GM21526 (cell line): Measurements from ENCODE around the gene SMCP.

ENCODE experiments used
- ATAC-seq: cut with Tn5 transposase; IDR thresholded peaks from one replicate; pipeline ENCODE4 v1.9.1; 2021; ENCODE audit warnings: moderate library complexity; ENCODE audit not compliant: unreplicated experiment, low FRiP score

The SMCP gene

DNA sequence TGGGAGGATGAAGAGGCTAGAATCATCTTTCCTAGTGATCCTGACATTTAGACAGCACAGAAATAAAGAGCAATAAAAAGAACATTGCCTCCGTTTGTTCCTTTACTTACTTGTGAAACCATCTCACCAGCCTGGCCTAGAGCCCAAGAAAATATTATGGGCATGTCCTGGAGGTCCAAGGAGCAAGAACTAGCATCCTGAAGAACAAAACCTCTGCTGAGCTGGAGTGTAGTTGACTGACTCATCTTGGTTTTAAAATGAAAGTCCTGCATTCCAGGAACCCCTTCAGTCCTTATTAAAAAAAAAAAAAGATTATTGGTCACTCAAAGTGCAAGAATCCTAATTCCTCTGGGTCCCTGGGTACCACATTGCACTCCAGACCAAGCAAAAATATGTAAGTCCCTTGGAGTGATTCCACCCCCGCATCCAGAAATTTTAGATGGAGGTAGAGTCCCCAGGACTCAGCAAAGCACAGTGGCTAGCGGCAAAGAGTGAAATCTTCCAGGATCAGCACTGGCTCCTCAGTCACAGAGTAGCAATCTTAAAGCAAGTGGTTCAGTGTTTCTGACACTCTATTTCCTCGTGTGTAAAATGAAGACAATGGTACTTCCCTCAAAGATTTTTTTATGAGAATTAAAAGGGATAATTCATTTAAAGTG is 7.0 kb downstream of the SMCP start:
- no peak for ATAC-seq

DNA sequence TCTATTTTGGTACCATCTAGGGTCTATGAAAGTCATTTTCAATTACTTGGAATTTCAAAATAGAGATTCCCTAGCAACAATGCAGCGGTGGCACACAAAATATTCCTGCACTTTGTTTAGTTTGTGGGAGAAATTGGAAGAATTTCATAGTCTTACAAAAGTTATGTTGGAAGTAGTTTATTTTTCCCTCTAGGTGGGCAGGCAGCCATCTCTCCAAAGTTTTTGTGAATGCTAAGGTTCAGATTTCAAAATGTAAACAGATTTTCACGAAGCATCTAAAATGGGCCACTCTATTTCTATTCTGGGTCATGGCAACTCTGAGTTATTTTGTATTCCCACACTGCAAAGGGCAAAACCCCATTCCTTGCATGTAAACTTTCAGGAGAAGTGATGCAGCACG is 8.0 kb downstream of the SMCP start:
- no peak for ATAC-seq

DNA sequence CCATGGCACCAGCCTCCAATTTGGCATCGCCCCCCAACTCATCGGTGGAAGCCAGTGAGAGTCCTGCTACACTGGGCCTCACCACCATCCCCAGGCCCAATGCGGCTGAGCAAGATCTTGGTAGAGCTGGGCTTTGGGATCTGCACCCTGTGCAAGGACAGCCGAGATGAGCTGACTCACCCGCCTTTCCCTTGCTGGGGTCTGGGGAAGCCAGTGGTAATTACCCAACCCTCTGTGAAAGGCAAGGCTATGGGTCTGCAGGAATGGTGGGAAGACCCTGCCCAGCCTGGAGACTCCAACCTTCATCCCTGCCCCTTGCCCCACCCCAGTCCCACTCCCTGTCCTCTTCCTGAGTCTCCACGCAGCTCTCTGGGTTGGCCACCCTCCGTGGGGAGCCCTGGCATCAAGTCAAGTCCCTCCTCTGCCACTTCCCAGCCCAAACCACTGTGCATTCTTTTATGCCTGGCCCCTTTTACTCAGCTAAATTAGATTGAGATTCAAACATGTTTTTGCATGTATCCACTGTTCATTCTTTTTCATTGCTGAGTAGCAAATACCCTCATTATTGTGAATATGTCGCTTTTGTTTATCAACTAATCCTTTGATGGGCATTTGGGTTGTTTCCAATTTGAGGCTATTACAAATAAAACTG is 8.8 kb downstream of the SMCP start:
- no peak for ATAC-seq

- no peak for ATAC-seq
Observed at GRCh38 chr1:152888126-152888525, 10.0 kb downstream of the SMCP start.

- no peak for ATAC-seq
Observed at GRCh38 chr1:152899027-152899426, 20.9 kb downstream of the SMCP start.

- ATAC-seq, result no peak
Observed at GRCh38 chr1:152899883-152900282, 21.8 kb downstream of the SMCP start.

GRCh38 chr1:152901631-152902030 is 23.5 kb downstream of the SMCP start:
- ATAC-seq, result no peak

DNA sequence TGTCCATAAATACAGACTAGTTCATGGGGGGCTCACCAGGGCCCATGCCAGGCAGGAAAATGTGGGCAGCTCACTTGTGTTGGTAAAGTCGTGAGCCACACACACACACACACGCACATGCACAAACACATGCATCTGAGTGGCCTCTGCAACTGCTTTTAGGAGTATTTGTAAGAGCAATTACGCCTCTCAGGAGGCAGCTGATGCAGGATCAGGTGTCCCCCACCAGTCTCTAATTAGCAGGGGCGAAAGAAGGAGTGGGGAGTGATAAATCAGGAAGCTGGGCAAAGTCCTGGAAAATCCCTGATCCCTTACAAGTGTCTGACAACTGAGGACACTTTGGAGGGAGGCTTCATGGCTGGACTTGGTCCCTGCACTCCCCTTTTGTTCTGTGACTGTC is 24.5 kb downstream of the SMCP start:
- no peak for ATAC-seq

DNA sequence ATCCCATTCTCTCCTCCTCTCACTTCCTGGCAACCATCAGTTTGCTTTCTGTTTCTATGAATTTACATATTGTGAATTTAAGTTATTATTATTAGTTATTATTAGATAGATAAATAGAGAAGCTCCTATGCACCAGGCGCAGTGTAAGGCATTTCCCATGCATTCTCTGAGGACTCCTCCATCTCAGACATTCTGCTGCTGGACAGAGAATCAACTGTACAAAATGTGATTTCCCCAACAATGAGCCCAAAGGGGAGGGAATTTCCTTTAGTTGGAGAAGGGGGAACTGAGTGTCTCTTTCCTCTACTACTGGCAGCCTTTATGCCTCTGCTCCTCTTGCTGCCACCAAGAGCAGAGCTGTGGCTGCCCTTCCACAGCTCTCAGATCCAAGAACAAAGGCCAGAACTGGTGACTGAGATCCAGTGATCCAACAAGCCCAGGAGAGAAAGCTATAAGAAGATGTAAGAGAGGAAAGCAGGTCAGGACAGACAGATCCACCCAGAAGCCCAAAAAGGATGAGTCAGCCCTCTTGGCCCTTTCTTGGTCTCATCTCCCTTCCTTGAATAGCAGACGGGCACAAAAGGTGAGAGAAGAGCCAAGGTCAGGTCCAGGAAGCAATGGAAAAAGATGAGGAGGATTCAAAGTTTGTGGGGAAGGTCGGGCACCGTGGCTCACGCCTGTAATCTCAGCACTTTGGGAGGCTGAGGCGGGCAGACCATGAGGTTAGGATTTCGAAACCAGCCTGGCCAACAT is 26.7 kb downstream of the SMCP start:
- no peak for ATAC-seq

- no peak for ATAC-seq
Observed at GRCh38 chr1:152906023-152906565, 28.0 kb downstream of the SMCP start.

- ATAC-seq, result no peak
Observed at GRCh38 chr1:152907686-152908601, 29.8 kb downstream of the SMCP start, which contains the start of gene IVL. TSS of gene IVL (plus strand) at chr1:152908546. CDS start at chr1:152909798, 1,252 bp downstream.

DNA sequence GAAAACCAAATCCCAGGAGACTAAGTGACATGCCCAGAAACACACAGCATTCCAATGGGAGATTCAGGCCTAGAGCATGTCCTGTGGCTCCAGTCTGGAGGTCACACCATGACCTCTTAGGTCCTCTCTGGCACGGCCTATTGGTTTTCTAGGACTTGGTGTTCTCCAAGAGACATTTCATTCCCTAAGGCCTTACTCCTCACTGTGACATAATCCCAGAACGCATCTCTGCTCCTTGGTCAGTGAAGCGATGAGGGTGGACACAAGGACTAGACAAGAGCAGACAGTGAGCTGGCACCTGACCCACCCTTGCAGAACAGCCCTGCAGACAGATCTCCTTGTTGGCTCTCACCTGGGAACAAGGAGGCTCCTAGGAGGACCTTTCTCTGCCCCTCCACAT is 31.1 kb downstream of the SMCP start:
- no peak for ATAC-seq

DNA sequence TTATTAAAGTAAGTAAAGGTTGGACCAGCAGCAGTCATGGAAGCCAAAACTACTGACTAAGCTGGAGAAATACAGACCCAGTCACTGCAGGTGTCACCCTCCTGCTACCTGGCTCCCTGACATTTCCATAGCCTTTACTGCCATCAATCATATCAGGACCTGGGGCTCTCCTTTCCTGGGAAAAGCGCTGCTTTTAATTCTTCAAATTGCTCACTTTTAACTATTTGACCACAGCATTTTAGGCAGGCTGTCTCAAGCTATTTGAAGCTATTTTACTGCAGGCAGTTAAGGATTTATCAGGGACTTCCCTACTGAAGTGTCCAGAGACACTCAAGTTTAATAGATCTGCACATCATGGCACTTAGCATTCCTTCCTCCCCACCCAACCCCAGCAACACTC is 34.3 kb downstream of the SMCP start:
- no peak for ATAC-seq

GRCh38 chr1:152912900-152913299 is 34.8 kb downstream of the SMCP start:
- no peak for ATAC-seq

DNA sequence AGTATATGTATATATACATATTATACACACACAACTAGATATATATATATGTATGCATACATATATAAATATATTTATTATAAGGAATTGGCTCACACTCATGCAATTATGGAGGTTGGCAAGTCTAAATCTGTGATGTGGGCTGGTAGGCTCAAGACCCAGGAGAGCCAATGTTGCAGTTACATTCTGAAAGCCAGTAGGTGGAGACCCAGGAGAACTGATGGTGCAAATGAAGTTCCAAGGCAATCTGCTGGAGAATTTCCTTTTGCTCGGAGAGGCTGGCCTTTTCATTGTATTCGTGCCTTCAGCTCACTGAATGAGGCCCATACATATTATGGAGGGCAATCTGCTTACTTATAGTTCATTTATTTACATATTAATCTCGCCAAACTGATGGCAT is 39.7 kb downstream of the SMCP start:
- no peak for ATAC-seq

DNA sequence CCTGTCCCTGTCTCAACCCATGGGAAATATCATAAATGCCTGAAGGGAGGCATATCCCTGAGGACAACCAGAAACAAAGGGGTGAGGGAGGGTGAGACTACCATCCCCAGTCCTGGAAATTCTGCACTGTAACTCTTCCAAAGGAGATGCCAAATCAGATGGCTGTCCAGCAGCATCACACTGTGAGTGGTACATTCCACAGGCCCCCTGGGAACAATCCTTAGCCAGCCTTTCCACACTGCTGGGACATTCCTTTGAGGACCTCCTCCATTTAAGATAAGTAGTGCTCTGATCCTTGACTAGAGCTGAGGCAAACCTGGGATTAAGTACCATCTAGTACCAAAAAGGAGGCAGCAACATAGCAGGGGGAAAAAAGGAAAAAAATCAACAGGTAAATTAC is 40.9 kb downstream of the SMCP start:
- ATAC-seq, result no peak

DNA sequence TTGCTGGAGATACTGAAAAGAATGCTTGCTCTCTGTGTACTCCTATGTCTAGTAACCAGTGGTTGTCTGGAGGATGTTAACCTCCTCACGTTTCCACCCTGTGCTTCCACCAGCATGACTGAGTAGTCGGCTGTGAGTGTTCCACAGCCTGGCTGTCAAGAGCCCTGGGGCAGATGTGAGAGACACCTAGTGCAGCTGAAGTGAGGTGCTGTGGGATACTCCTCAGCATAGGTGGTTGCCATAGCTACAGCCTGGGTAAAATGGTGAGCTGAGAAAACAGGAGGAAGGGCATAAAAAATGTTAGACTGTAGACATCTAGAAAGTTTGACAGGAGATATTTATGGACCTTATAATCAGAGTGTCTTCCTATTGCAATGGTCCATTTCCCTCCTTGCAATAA is 46.1 kb downstream of the SMCP start:
- no peak for ATAC-seq

- no peak for ATAC-seq
Observed at GRCh38 chr1:152926091-152926490, 48.0 kb downstream of the SMCP start.

DNA sequence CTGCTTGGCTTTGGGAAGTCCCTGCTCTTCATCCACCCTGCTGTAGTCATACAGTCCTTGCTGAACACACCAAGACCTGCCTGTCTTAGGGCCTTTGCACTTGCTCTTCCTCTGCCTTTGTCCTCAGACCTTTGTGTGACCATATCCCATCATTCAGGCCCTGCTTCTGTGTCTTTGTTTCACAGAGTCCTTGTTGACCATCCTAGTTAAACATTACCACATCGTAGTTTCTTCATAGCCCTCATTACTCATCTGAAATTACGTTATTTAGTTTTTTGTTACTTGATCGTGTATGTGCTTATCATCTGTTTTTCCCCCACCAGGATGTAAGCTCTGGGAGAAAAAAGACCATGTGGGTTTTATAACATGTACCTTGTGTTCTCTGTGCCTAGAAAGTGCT is 50.5 kb downstream of the SMCP start:
- no peak for ATAC-seq

DNA sequence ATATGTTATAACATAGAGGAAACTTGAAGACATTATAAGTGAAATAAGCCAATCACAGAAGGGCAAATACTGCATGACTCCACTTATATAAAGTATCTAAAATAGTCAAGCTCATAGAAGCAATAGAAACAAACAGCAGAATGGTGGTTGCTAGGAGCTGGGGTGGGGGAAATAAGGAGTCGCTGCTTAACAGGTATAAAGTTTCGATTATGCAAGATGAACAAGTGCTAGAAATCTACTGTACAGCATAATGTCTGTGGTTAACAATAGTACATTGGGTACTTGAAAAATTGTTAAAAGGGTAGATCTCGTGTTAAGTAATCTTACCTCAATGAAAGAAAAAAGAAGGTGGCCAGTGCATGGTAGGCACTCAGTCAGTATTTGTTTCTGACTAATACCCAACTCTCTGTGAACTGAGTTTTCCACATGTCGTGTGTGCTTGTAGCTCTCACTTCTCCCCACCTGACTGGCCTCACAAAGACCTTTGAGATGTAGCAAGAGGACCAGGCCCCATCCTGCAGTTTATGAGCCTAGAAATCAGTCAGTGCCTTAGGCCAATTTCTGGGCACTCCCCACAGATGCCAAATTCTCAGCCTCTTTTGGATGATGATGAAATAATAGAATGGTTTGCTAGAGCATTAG is 54.2 kb downstream of the SMCP start:
- no peak for ATAC-seq
